Common myeloid progenitor, CD34-positive (primary cell): ENCODE data around the gene UBE2R2.
"Not testable (repeated sequence)": the region's sequence is repeated elsewhere in the genome, so short reads cannot be mapped to it uniquely, and the experiment has no call there.

Source experiments
- CTCF ChIA-PET: fragments of 350-600 bp; sonication (Branson Sonifier 250); formaldehyde crosslinking; loops from one replicate; lab custom pipeline; 2021; ENCODE audit warnings: antibody characterized with exemption; lab: Charles Lee
- POLR2A ChIA-PET: fragments of 350-600 bp; sonication (Branson Sonifier 250); formaldehyde crosslinking; loops from one replicate; lab custom pipeline; 2021; ENCODE audit warnings: antibody characterized with exemption; lab: Charles Lee
- DNase-seq, 3 donors: peaks; one replicate each; pipeline versions ENCODE4 v3.0.0 to v3.0.0-alpha.2; 2013
- H3K27ac ChIP-seq, 2 experiments: 1 replicate in 1 of 2; 2 replicates in 1 of 2; pipeline ENCODE4 v1.7.0; 2013; ENCODE audit warnings: inconsistent platforms in 2 of 2, low read length in 2 of 2, mild to moderate bottlenecking in 2 of 2, low read depth in 1 of 2, moderate library complexity in 1 of 2; ENCODE audit not compliant: severe bottlenecking in 2 of 2, insufficient read depth in 1 of 2, poor library complexity in 1 of 2
- H3K27me3 ChIP-seq, 5 experiments: replicated peaks in 2 of 5; 1 replicate in 3 of 5; 2 replicates in 2 of 5; pipeline versions ENCODE4 v1.6.1 to v1.7.0; 2013; ENCODE audit warnings: low read length in 4 of 5, mild to moderate bottlenecking in 2 of 5, moderate library complexity in 2 of 5, inconsistent platforms in 1 of 5; ENCODE audit not compliant: insufficient read depth in 5 of 5, control insufficient read depth in 4 of 5
- H3K36me3 ChIP-seq, 4 experiments: 1 replicate in 2 of 4; 2 replicates in 2 of 4; pipeline versions ENCODE4 v1.6.1 to v1.7.0; 2013; ENCODE audit warnings: low read length in 3 of 4, control low read depth in 1 of 4, mild to moderate bottlenecking in 1 of 4; ENCODE audit not compliant: control insufficient read depth in 4 of 4, insufficient read depth in 4 of 4
- H3K4me1 ChIP-seq, 4 experiments: 1 replicate in 3 of 4; 2 replicates in 1 of 4; pipeline versions ENCODE4 v1.6.1 to v1.7.1; 2013; ENCODE audit warnings: low read length in 3 of 4, mild to moderate bottlenecking in 3 of 4, control low read depth in 1 of 4, inconsistent platforms in 1 of 4, moderate library complexity in 1 of 4; ENCODE audit not compliant: control insufficient read depth in 4 of 4, insufficient read depth in 4 of 4; ENCODE audit errors: control extremely low read depth in 1 of 4
- H3K4me3 ChIP-seq, 7 experiments: 1 replicate in 4 of 7; 2 replicates in 3 of 7; pipeline versions ENCODE4 v1.5.1 to v1.7.0; 2013; ENCODE audit warnings: mild to moderate bottlenecking in 7 of 7, low read length in 6 of 7, moderate library complexity in 6 of 7, inconsistent platforms in 2 of 7, low read depth in 2 of 7, control low read depth in 1 of 7; ENCODE audit not compliant: insufficient read depth in 4 of 7, control insufficient read depth in 1 of 7; ENCODE audit errors: extremely low read depth in 1 of 7
- H3K9me3 ChIP-seq, 5 experiments: 1 replicate in 4 of 5; 2 replicates in 1 of 5; pipeline versions ENCODE4 v1.6.1 to v1.7.1; 2013; ENCODE audit warnings: low read length in 4 of 5, mild to moderate bottlenecking in 2 of 5, inconsistent platforms in 1 of 5, low read depth in 1 of 5, moderate library complexity in 1 of 5; ENCODE audit not compliant: control insufficient read depth in 4 of 5, insufficient read depth in 2 of 5; ENCODE audit errors: control extremely low read depth in 1 of 5
- WGBS: methylation state at CpG from one replicate; pipeline ENCODE4 v1.1.5; 2013; ENCODE audit not compliant: insufficient coverage; 5-methylcytosine and 5-hydroxymethylcytosine counted together

Gene UBE2R2

GRCh38 chr9:33956544-33956943 is 139.6 kb downstream of the UBE2R2 start:
- H3K9me3 ChIP-seq = no peaks in the 10 kb centered on the region
- H3K36me3 ChIP-seq = peaks cover 13 to 50% (median 31%) of the 10 kb centered on the region in 4 experiments
- 97% methylated on average over 3 of the region's 4 CpGs for WGBS
- DNase-seq = no peak
- H3K4me1 ChIP-seq = peaks cover 0 to 5% (median 4%) of the 10 kb centered on the region in 4 experiments
- H3K27me3 ChIP-seq = no peaks in the 10 kb centered on the region
- CTCF ChIA-PET = no interaction called here
- H3K27ac ChIP-seq = no peak overlapping the region
- POLR2A ChIA-PET = no interaction called here
- no peak overlapping the region for H3K4me3 ChIP-seq

DNA sequence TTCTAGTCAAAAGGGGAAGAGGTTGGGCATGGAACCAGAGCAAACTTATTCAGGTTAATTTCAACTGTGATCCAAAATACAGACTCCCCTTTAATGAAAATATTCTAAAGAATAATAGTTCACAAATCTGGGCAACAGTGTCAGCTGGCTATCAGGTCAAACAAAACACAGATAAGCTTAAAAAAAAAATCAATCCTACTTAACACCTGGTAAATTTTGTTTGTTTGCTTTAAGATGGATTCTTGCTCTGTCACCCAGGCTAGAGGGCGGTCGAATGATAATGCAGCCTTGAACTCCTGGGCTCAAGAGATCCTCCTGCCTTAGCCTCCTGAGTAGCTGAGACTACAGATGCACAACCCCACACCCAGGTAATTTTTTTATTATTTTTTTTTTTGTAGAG is 142.8 kb downstream of the UBE2R2 start:
- Histone ChIP-seq H3K27me3 (no peaks in the 10 kb centered on the region), H3K4me3 (no peak overlapping the region), H3K36me3 (peaks cover 16 to 46% (median 29%) of the 10 kb centered on the region in 4 experiments), H3K27ac (no peak overlapping the region), H3K9me3 (no peaks in the 10 kb centered on the region), H3K4me1 (no peaks in the 10 kb centered on the region)
- no peak for DNase-seq
- POLR2A ChIA-PET = no interaction called here
- WGBS = no CpG with 5 or more reads among the region's 2 CpGs
- CTCF ChIA-PET = interaction anchor here (0.6 to 1.1 kb wide), 3 partner anchors 51 to 505 kb away, joined by 3 to 4 read pairs (median 3); no protein-coding TSS in a partner anchor

DNA sequence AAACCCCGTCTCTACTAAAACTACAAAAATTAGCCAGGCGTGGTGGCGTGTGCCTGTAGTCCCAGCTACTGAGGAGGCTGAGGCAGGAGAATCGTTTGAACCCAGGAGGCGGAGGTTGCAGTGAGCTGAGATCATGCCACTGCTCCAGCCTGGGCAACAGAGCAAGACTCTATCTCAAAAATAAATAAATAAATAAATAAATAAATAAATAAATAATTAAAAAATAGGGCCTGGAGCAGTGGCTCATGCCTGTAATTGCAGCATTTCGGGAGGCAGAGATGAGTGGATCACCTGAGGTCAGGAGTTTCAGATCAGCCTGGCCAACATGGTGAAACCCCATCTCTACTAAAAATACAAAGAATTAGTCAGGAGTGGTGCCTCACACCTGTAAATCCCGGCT is 145.5 kb downstream of the UBE2R2 start:
- H3K4me3 ChIP-seq, H3K4me1 ChIP-seq, CTCF ChIA-PET, H3K27me3 ChIP-seq, H3K27ac ChIP-seq, DNase-seq, H3K9me3 ChIP-seq: not testable (repeated sequence)
- POLR2A ChIA-PET = interaction anchor here (0.7 kb wide), 1 partner anchor 51 kb away, joined by 3 read pairs; no protein-coding TSS in a partner anchor
- WGBS = 100% methylated on average over 1 of the region's 7 CpGs
- H3K36me3 ChIP-seq = peaks cover 9 to 32% (median 23%) of the 10 kb centered on the region in 4 experiments

DNA sequence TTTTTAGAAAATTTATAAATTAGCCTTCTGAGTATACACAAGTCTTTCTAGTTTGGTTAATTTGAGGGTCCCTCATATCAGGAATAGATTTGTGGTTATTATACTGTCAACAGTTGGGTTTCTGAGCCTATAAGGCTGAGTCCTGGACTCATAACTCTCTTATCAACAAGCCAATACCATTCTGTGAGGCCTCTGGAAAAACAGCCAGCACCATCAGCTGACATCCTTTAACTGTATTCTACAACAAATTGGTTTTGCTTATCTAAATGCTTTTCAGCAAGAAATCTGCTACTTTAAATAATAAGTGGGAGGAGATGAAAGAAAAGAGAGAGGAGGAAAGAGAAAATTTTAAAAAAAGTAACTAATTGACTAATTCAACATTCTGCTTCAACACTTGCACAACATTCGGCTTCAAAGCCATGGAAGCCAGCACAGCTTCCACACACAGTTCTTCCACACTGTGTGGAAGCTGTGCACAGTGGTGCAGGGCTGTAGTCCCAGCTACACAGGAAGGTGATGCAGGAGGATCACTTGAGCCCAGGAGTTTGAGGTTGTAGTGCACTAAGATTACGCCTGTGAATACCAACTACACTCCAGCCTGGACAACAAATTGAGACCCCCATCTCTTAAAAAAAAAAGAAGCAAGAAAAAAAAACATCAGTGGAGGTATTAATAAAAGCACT is 147.3 kb downstream of the UBE2R2 start:
- Histone ChIP-seq H3K27me3 (no peaks in the 10 kb centered on the region), H3K27ac (no peak overlapping the region), H3K9me3 (no peaks in the 10 kb centered on the region), H3K4me3 (no peak overlapping the region), H3K36me3 (peaks cover 6 to 37% (median 22%) of the 10 kb centered on the region in 4 experiments), H3K4me1 (no peaks in the 10 kb centered on the region)
- DNase-seq = no peak
- ChIA-PET CTCF (no interaction called here), POLR2A (no interaction called here)
- WGBS = no CpG with 5 or more reads among the region's 2 CpGs
